A549 (cell line): ENCODE measurements around the gene PRKAG2.

Experiments used
- CTCF ChIP-seq: fragments of >200 bp; sonication (Bioruptor Twin); formaldehyde crosslinking; IDR thresholded peaks from 3 replicates; pipeline ENCODE4 v1.5.1; 2016
- ELK1 ChIP-seq: fragments of 150-350 bp; IDR thresholded peaks from 2 replicates; pipeline ENCODE4 v1.6.1; 2014; ENCODE audit warnings: low read depth, mild to moderate bottlenecking, low read length

- TF ChIP-seq ELK1: no peak
- TF ChIP-seq CTCF: no peak
Observed at GRCh38 chr7:151775547-151776443, 101.1 kb downstream of the PRKAG2 start.
